D721Med (cell line): ENCODE measurements around the gene ITGAE.

Experiments
- DNase-seq: peaks from one replicate; pipeline ENCODE4 v3.0.0; 2011; ENCODE audit warnings: low spot score; ENCODE audit not compliant: insufficient read length
- FAIRE-seq: peaks from 2 replicates; lab custom pipeline; 2011; peaks lifted over from hg19 to GRCh38; lab: Jason Lieb, UNC
- CTCF ChIP-seq: IDR thresholded peaks from 2 replicates; pipeline ENCODE4 v1.5.1; 2012; ENCODE audit warnings: mild to moderate bottlenecking, control low read depth; ENCODE audit not compliant: insufficient read depth; ENCODE audit errors: missing control alignments

The ITGAE gene

DNA sequence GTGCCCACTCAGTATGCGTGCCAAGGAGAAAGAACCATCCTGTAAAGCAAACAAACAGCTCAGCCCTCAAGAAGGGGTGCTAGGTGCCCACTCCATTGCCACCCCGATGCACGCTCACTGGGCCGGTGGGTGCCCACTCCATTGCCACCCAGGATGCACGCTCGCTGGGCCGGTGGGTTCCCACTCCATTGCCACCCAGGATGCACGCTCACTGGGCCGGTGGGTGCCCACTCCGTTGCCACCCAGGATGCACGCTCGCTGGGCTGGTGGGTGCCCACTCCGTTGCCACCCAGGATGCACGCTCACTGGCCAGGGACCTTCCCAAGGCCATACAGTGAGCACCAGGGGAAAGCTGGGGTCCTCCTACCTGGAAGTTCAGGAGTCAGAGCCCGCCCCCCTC, 49.2 kb downstream of the ITGAE start:
- DNase-seq: no peak
- FAIRE-seq: no peak
- no peak for TF ChIP-seq CTCF

DNA sequence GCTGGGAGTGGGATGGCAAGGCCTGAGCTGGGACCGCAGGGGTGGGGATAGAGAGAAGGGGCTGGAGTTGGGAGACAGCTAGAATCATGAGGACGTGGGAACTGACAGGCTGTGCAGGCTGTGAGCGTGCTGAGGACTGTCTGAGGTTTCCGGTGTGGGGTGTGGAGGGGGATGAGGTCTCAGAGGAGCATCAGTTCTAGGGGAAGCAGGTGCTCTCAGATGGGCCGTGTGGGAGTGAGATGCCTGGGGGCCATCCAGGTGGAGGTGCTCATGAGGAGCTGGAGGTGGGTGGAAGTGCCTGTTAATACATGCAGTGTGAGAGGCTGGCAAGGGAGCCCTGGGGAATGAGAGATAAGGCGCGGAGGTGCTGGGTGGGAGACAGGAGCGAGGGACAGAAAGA, 50.1 kb downstream of the ITGAE start:
- no peak for DNase-seq
- no peak for FAIRE-seq
- no peak for TF ChIP-seq CTCF

DNA sequence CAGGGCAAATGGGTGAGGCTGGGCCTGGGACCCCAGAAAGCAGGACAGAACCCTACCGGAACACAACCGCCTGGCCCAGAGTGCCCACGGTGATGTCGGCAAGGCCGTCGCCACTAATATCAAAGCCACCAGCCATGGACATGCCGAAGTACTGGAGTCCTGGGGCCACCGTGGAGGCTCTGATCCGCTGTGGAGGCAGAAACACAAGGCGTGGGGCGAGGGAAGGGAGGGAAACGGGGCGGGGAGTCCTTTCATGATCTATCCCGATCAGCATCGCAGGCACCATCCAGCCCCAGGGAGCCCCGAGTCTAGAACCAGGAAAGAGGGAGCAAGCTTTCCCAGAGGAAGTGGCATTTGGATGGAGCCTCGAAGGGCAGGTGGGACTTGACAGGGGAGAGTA, 50.7 kb downstream of the ITGAE start:
- DNase-seq (no peak), FAIRE-seq (no peak)
- TF ChIP-seq CTCF: no peak

GRCh38 chr17:3748576-3748975, 52.4 kb downstream of the ITGAE start:
- DNase-seq: no peak
- FAIRE-seq: no peak
- no peak for TF ChIP-seq CTCF

DNA sequence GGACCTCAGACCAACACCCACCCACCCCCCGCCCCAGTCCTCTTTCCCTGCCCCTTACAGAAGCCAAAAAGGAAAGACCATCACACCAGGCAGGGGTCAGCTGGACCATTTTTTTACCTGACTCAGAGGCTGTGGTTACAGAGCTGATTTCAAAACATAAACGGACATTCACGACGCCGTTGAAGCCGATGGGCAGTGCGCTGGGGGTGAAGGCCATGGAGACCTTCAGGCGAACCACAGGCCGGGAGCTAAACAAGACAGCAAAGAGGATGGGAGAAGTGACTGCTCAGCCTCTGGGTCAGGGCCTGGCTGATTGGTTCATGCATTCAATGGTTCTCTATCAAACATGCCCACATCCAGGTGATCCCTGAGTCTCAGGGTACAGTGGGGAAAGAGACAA, 53.2 kb downstream of the ITGAE start:
- FAIRE-seq: no peak
- TF ChIP-seq CTCF: no peak
- no peak for DNase-seq

GRCh38 chr17:3745071-3745470, 55.9 kb downstream of the ITGAE start:
- FAIRE-seq (no peak), DNase-seq (no peak)
- no peak for TF ChIP-seq CTCF

- DNase-seq (no peak), FAIRE-seq (no peak)
Measured at GRCh38 chr17:3744014-3744413, 57.0 kb downstream of the ITGAE start.

More at GRCh38 chr17:3744014-3744413, 57.0 kb downstream of the ITGAE start:
- no peak for TF ChIP-seq CTCF
